Pons (tissue), 1 donor: ENCODE measurements around the gene CLASP2.
A peak's percentile ranks its signal among the peaks of the same experiment; 100 is the strongest.
"Not testable (repeated sequence)": the region's sequence is repeated elsewhere in the genome, so short reads cannot be mapped to it uniquely, and the experiment has no call there.

ENCODE experiments used
- DNase-seq: peaks from one replicate; pipeline ENCODE4 v3.0.0-alpha.2; 2016; ENCODE audit warnings: low spot score

CLASP2 gene

GRCh38 chr3:33687406-33688010 lies 30.5 kb downstream of the CLASP2 start:
- no peak for DNase-seq

- DNase-seq: no peak
These were observed 35.3 kb downstream of the CLASP2 start for GRCh38 chr3:33682770-33683169.

- no peak for DNase-seq
These were observed 36.4 kb downstream of the CLASP2 start for GRCh38 chr3:33681667-33682066.

GRCh38 chr3:33678073-33678472 lies 40.0 kb downstream of the CLASP2 start:
- DNase-seq: no peak

- DNase-seq: not testable (repeated sequence)
These were observed 44.6 kb downstream of the CLASP2 start for GRCh38 chr3:33673436-33673835.

GRCh38 chr3:33668618-33669017 lies 49.4 kb downstream of the CLASP2 start:
- no peak for DNase-seq

GRCh38 chr3:33665294-33665693 lies 52.8 kb downstream of the CLASP2 start:
- no peak for DNase-seq

GRCh38 chr3:33664195-33664594 lies 53.9 kb downstream of the CLASP2 start:
- DNase-seq: no peak

- DNase-seq: no peak
These were observed 55.0 kb downstream of the CLASP2 start for GRCh38 chr3:33663042-33663441.

- DNase-seq: no peak
These were observed 58.1 kb downstream of the CLASP2 start for GRCh38 chr3:33659856-33660434.

- DNase-seq: peak; percentile 99
These were observed 58.8 kb downstream of the CLASP2 start for GRCh38 chr3:33658991-33659848.

GRCh38 chr3:33658621-33658990 lies 59.4 kb downstream of the CLASP2 start:
- DNase-seq: no peak

GRCh38 chr3:33658039-33658438 lies 60.0 kb downstream of the CLASP2 start:
- DNase-seq: no peak

- DNase-seq: no peak
These were observed 65.3 kb downstream of the CLASP2 start for GRCh38 chr3:33652736-33653135.

GRCh38 chr3:33651101-33651500 lies 67.0 kb downstream of the CLASP2 start:
- DNase-seq: not testable (repeated sequence)

GRCh38 chr3:33650495-33650894 lies 67.6 kb downstream of the CLASP2 start:
- no peak for DNase-seq

GRCh38 chr3:33648793-33649192 lies 69.3 kb downstream of the CLASP2 start:
- DNase-seq: no peak

- no peak for DNase-seq
These were observed 71.6 kb downstream of the CLASP2 start for GRCh38 chr3:33646406-33646805.

- DNase-seq: peak; percentile 70
These were observed 72.9 kb downstream of the CLASP2 start for GRCh38 chr3:33645060-33645647.

- no peak for DNase-seq
These were observed 73.5 kb downstream of the CLASP2 start for GRCh38 chr3:33644582-33644981.

GRCh38 chr3:33642806-33643205 lies 75.2 kb downstream of the CLASP2 start:
- DNase-seq: no peak

GRCh38 chr3:33639889-33640288 lies 78.2 kb downstream of the CLASP2 start:
- DNase-seq: no peak

- no peak for DNase-seq
These were observed 80.6 kb downstream of the CLASP2 start for GRCh38 chr3:33637482-33637881.
